Esophagus muscularis mucosa (tissue), 4 donors: ENCODE measurements around the gene ENDOD1. TPM values are rescaled to one million over a fixed set of nuclear protein-coding genes. Genes with fewer than 3 reads are reported as not detected.
A peak's percentile ranks its signal among the peaks of the same experiment; 100 is the strongest.
"Not testable (repeated sequence)": the region's sequence is repeated elsewhere in the genome, so short reads cannot be mapped to it uniquely, and the experiment has no call there.

ENCODE experiments used
- DNase-seq: peaks from one replicate; pipeline ENCODE4 v3.0.0-alpha.2; 2017; ENCODE audit errors: extremely low spot score
- H3K27ac ChIP-seq, 4 donors: fragments of 200-600 bp; sonication (generic); replicated peaks in 1 of 4; 1 replicate in 3 of 4; 2 replicates in 1 of 4; pipeline ENCODE4 v1.5.1; 2016 to 2019; ENCODE audit warnings: mild to moderate bottlenecking in 1 of 4
- H3K27me3 ChIP-seq, 4 donors: fragments of 200-600 bp; sonication (generic); one replicate each; pipeline versions ENCODE4 v1.5.1 to v1.6.0; 2016 to 2019
- H3K36me3 ChIP-seq, 4 donors: fragments of 200-600 bp; sonication (generic); one replicate each; pipeline ENCODE4 v1.5.1; 2016 to 2019
- H3K4me1 ChIP-seq, 4 donors: fragments of 200-600 bp; sonication (generic); one replicate each; pipeline ENCODE4 v1.5.1; 2016 to 2019
- H3K4me3 ChIP-seq, 4 donors: fragments of 200-600 bp; sonication (generic); 1 replicate in 2 of 4; 2 replicates in 2 of 4; pipeline ENCODE4 v1.5.1; 2016 to 2019; ENCODE audit warnings: mild to moderate bottlenecking in 4 of 4, moderate library complexity in 1 of 4
- H3K9me3 ChIP-seq, 4 donors: fragments of 200-600 bp; sonication (generic); 1 replicate in 3 of 4; 2 replicates in 1 of 4; pipeline ENCODE4 v1.5.1; 2016 to 2019
- EP300 ChIP-seq: sonication (generic); formaldehyde crosslinking; IDR thresholded peaks from one replicate; pipeline ENCODE4 v1.6.1; 2017; ENCODE audit warnings: antibody characterized with exemption
- POLR2A ChIP-seq: fragments of 450-650 bp; IDR thresholded peaks from one replicate; pipeline ENCODE4 v1.6.1; 2017; ENCODE audit warnings: antibody characterized with exemption, moderate library complexity, mild to moderate bottlenecking, low read depth
- POLR2AphosphoS5 ChIP-seq, 2 donors: sonication (generic); formaldehyde crosslinking; IDR thresholded peaks; one replicate each; pipeline ENCODE4 v1.6.1; 2017; ENCODE audit warnings: antibody characterized with exemption in 2 of 2
- WGBS: methylation state at CpG from one replicate; pipeline ENCODE4 v1.1.5; 2018; 5-methylcytosine and 5-hydroxymethylcytosine counted together
- intact Hi-C: fragments of 100-400 bp; cut with DNase I; formaldehyde crosslinking; loops from one replicate; pipeline ENCODE4 v1.15.1; 2023
- total RNA-seq, 4 donors: library from RNA; depleted of rRNA; stranded (reverse); fragments of >200 nt; gene quantifications; one replicate each; pipeline versions ENCODE4 v1.1.0 to v1.2.1, GENCODE V29; 2016
- TF ChIP-seq, protein P1 (sequence below), 3 experiments: fragments of 200-600 bp in 2 of 3; fragments of 450-650 bp in 1 of 3; sonication (generic) in 2 of 3; IDR thresholded peaks; one replicate each; pipeline ENCODE4 v1.5.1; 2017 to 2019; ENCODE audit warnings: antibody characterized with exemption in 3 of 3, mild to moderate bottlenecking in 2 of 3, moderate library complexity in 1 of 3

ENDOD1 gene
- total RNA-seq, 4 donors from 2014 or later: 37.6 to 43.2 (median 41.0) TPM

GRCh38 chr11:95045812-95046211 is 43.8 kb upstream of the ENDOD1 start:
- H3K27me3 ChIP-seq: peaks cover 0 to 34% (median 1%) of the 10 kb centered on the region in 4 donors
- H3K9me3 ChIP-seq: no peaks in the 10 kb centered on the region
- no peak for TF ChIP-seq POLR2AphosphoS5 (IDR thresholded peaks at IDR 0.05)
- no peak for TF ChIP-seq POLR2A
- TF ChIP-seq EP300: no peak
- TF ChIP-seq, protein P1, sequence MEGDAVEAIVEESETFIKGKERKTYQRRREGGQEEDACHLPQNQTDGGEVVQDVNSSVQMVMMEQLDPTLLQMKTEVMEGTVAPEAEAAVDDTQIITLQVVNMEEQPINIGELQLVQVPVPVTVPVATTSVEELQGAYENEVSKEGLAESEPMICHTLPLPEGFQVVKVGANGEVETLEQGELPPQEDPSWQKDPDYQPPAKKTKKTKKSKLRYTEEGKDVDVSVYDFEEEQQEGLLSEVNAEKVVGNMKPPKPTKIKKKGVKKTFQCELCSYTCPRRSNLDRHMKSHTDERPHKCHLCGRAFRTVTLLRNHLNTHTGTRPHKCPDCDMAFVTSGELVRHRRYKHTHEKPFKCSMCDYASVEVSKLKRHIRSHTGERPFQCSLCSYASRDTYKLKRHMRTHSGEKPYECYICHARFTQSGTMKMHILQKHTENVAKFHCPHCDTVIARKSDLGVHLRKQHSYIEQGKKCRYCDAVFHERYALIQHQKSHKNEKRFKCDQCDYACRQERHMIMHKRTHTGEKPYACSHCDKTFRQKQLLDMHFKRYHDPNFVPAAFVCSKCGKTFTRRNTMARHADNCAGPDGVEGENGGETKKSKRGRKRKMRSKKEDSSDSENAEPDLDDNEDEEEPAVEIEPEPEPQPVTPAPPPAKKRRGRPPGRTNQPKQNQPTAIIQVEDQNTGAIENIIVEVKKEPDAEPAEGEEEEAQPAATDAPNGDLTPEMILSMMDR (IDR thresholded peaks at IDR 0.05): no peak
- H3K4me3 ChIP-seq: no peak overlapping the region
- H3K36me3 ChIP-seq: no peaks in the 10 kb centered on the region
- DNase-seq: no peak
- intact Hi-C loops: no loop called here
- H3K27ac ChIP-seq: no peak overlapping the region
- H3K4me1 ChIP-seq: no peaks in the 10 kb centered on the region

- H3K4me1 ChIP-seq, H3K27ac ChIP-seq, H3K9me3 ChIP-seq, H3K36me3 ChIP-seq, H3K4me3 ChIP-seq, intact Hi-C loops: not testable (repeated sequence)
- WGBS: 100% methylated on average over 2 of the region's 3 CpGs
- peak; percentile 47 for DNase-seq
- H3K27me3 ChIP-seq: peaks cover 0 to 32% (median 1%) of the 10 kb centered on the region in 4 donors
Observed at GRCh38 chr11:95049122-95049521, 40.5 kb upstream of the ENDOD1 start, which contains the start of gene KDM4F. KDM4F (plus strand) TSS chr11:95049422.

- Histone ChIP-seq H3K36me3 (no peaks in the 10 kb centered on the region), H3K4me3 (no peak overlapping the region), H3K4me1 (no peaks in the 10 kb centered on the region), H3K27me3 (peaks cover 0 to 39% (median 4%) of the 10 kb centered on the region in 4 donors), H3K27ac (no peak overlapping the region), H3K9me3 (no peaks in the 10 kb centered on the region)
- TF ChIP-seq EP300 (no peak), POLR2AphosphoS5 (IDR thresholded peaks at IDR 0.05) (no peak), POLR2A (no peak)
- TF ChIP-seq, protein P1 (IDR thresholded peaks at IDR 0.05): no peak
- WGBS: 90% methylated on average over 22 of the region's 22 CpGs
- intact Hi-C loops: no loop called here
- DNase-seq: peak; percentile 77
Observed at GRCh38 chr11:95050595-95051202, 38.9 kb upstream of the ENDOD1 start.

GRCh38 chr11:95054356-95054755 is 35.3 kb upstream of the ENDOD1 start:
- Histone ChIP-seq H3K4me1 (no peaks in the 10 kb centered on the region), H3K36me3 (no peaks in the 10 kb centered on the region), H3K9me3 (no peaks in the 10 kb centered on the region), H3K27me3 (peaks cover 0 to 39% (median 3%) of the 10 kb centered on the region in 4 donors), H3K4me3 (no peak overlapping the region), H3K27ac (no peak overlapping the region)
- TF ChIP-seq, protein P1 (IDR thresholded peaks at IDR 0.05): no peak
- TF ChIP-seq POLR2AphosphoS5 (IDR thresholded peaks at IDR 0.05) (no peak), EP300 (no peak), POLR2A (no peak)
- DNase-seq: no peak
- intact Hi-C loops: no loop called here
- 92% methylated on average over 2 of the region's 2 CpGs for WGBS

DNA sequence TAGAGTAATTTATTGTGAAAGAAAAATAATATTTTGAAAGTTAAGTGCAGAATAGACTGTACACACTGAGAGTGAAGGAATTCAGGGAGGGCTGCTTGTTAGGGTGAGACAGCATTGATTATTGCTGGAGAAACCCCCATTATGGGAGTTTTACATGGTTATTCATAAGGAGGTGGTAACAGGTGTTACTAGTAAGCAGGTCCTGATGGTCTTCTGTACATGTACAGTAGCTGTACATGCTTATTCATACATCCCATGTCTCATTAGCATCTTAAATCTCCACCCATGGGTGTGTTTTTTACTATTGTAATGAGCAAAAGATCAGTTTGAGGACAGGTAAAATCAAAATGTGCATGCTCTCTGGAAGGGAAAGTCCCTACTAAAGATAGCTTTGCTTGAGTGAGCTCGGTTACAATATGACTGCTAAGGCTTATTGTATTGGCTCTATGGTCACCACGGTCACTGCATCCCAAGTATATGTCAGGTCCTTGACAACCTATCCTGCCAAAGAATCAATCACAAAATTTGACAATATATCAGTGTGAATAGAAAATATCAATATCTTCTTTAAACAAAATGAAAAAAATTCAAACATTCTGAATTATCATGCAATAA is 34.3 kb upstream of the ENDOD1 start:
- H3K4me3 ChIP-seq: no peak overlapping the region
- DNase-seq: peak; percentile 29
- intact Hi-C loops: no loop called here

More for the DNA sequence above, 34.3 kb upstream of the ENDOD1 start:
- no peak overlapping the region for H3K27ac ChIP-seq
- no peaks in the 10 kb centered on the region for H3K9me3 ChIP-seq
- no peaks in the 10 kb centered on the region for H3K36me3 ChIP-seq
- no peaks in the 10 kb centered on the region for H3K4me1 ChIP-seq
- H3K27me3 ChIP-seq: peaks cover 0 to 33% (median 3%) of the 10 kb centered on the region in 4 donors
- TF ChIP-seq, protein P1 (IDR thresholded peaks at IDR 0.05): no peak
- TF ChIP-seq POLR2AphosphoS5 (IDR thresholded peaks at IDR 0.05): no peak
- no peak for TF ChIP-seq EP300
- no peak for TF ChIP-seq POLR2A
- WGBS: 38% methylated on average over 2 of the region's 2 CpGs
